Tibial nerve (tissue), 4 donors: ENCODE measurements around the gene ZNF521. TPM values are rescaled to one million over a fixed set of nuclear protein-coding genes. Genes with fewer than 3 reads are reported as not detected.

Experiments
- DNase-seq, 2 donors: peaks; one replicate each; pipeline ENCODE4 v3.0.0-alpha.2; 2019; ENCODE audit warnings: low spot score in 2 of 2
- H3K27ac ChIP-seq, 4 donors: fragments of 200-600 bp; sonication (generic) in 3 of 4; one replicate each; pipeline ENCODE4 v1.5.1; 2017 to 2019; ENCODE audit warnings: mild to moderate bottlenecking in 1 of 4
- H3K27me3 ChIP-seq, 2 donors: fragments of 200-600 bp; sonication (generic) in 1 of 2; one replicate each; pipeline versions ENCODE4 v1.5.1 to v1.6.0; 2017 to 2019
- H3K36me3 ChIP-seq, 3 donors: fragments of 200-600 bp; sonication (generic); one replicate each; pipeline ENCODE4 v1.5.1; 2018 to 2019
- H3K4me1 ChIP-seq, 4 donors: fragments of 200-600 bp; sonication (generic) in 3 of 4; one replicate each; pipeline ENCODE4 v1.5.1; 2017 to 2019
- H3K4me3 ChIP-seq, 4 donors: fragments of 200-600 bp; sonication (generic) in 3 of 4; one replicate each; pipeline ENCODE4 v1.5.1; 2017 to 2019; ENCODE audit warnings: mild to moderate bottlenecking in 1 of 4, moderate library complexity in 1 of 4
- H3K9me3 ChIP-seq, 4 donors: fragments of 200-600 bp; sonication (generic) in 3 of 4; one replicate each; pipeline ENCODE4 v1.5.1; 2017 to 2019
- CTCF ChIP-seq, 5 experiments: fragments of 200-600 bp in 3 of 5; fragments of 450-650 bp in 2 of 5; sonication (generic) in 3 of 5; IDR thresholded peaks; one replicate each; pipeline ENCODE4 v1.5.1; 2016 to 2019; ENCODE audit warnings: antibody characterized with exemption in 5 of 5, mild to moderate bottlenecking in 3 of 5, moderate library complexity in 2 of 5
- EP300 ChIP-seq, 2 donors: sonication (generic); formaldehyde crosslinking; IDR thresholded peaks; one replicate each; pipeline ENCODE4 v1.6.1; 2017; ENCODE audit warnings: antibody characterized with exemption in 2 of 2, mild to moderate bottlenecking in 1 of 2
- POLR2A ChIP-seq, 2 donors: fragments of 450-650 bp; IDR thresholded peaks; one replicate each; pipeline ENCODE4 v1.6.1; 2017; ENCODE audit warnings: antibody characterized with exemption in 2 of 2, mild to moderate bottlenecking in 2 of 2, moderate library complexity in 2 of 2
- WGBS, 2 donors: methylation state at CpG; one replicate each; pipeline ENCODE4 v1.1.5; 2018; 5-methylcytosine and 5-hydroxymethylcytosine counted together
- total RNA-seq, 4 donors: library from RNA; depleted of rRNA; stranded (reverse); fragments of >200 nt; gene quantifications; one replicate each; pipeline ENCODE4 v1.1.0, GENCODE V29; 2016

The ZNF521 gene
- total RNA-seq, 4 donors from 2014 or later = 32.7 to 66.3 (median 43.4) TPM

GRCh38 chr18:25052511-25052921 is 299.4 kb downstream of the ZNF521 start:
- Histone ChIP-seq H3K27ac (no peak overlapping the region), H3K4me1 (peaks cover 0 to 12% (median 0%) of the 10 kb centered on the region in 4 donors), H3K36me3 (no peaks in the 10 kb centered on the region), H3K27me3 (no peaks in the 10 kb centered on the region), H3K4me3 (no peak overlapping the region), H3K9me3 (no peaks in the 10 kb centered on the region)
- WGBS, 2 donors = 83 to 90% methylated on average over 4 of the region's 4 CpGs
- DNase-seq = no peak
- TF ChIP-seq EP300 (IDR thresholded peaks at IDR 0.05) = no peak
- no peak for TF ChIP-seq CTCF (IDR thresholded peaks at IDR 0.05)
- TF ChIP-seq POLR2A (IDR thresholded peaks at IDR 0.05) = no peak

GRCh38 chr18:25050605-25051004 is 301.4 kb downstream of the ZNF521 start:
- H3K36me3 ChIP-seq = no peaks in the 10 kb centered on the region
- 90 to 93% methylated on average over 6 of the region's 6 CpGs for WGBS, 2 donors
- H3K9me3 ChIP-seq = no peaks in the 10 kb centered on the region
- H3K4me3 ChIP-seq = no peak overlapping the region
- no peak overlapping the region for H3K27ac ChIP-seq
- DNase-seq = no peak
- H3K4me1 ChIP-seq = no peaks in the 10 kb centered on the region
- no peak for TF ChIP-seq CTCF (IDR thresholded peaks at IDR 0.05)
- no peak for TF ChIP-seq EP300 (IDR thresholded peaks at IDR 0.05)
- no peak for TF ChIP-seq POLR2A (IDR thresholded peaks at IDR 0.05)
- H3K27me3 ChIP-seq = no peaks in the 10 kb centered on the region

GRCh38 chr18:25047983-25048382 is 304.0 kb downstream of the ZNF521 start:
- WGBS, 2 donors = 54 to 55% methylated on average over 9 of the region's 9 CpGs

GRCh38 chr18:25047421-25047820 is 304.5 kb downstream of the ZNF521 start:
- no peak overlapping the region for H3K27ac ChIP-seq
- H3K4me1 ChIP-seq = no peaks in the 10 kb centered on the region
- no peaks in the 10 kb centered on the region for H3K9me3 ChIP-seq
- no peaks in the 10 kb centered on the region for H3K36me3 ChIP-seq
- no peaks in the 10 kb centered on the region for H3K27me3 ChIP-seq
- DNase-seq = no peak
- no peak overlapping the region for H3K4me3 ChIP-seq
- WGBS, 2 donors = 94 to 100% methylated on average over 3 of the region's 3 CpGs
- TF ChIP-seq CTCF (IDR thresholded peaks at IDR 0.05) (no peak), EP300 (IDR thresholded peaks at IDR 0.05) (no peak), POLR2A (IDR thresholded peaks at IDR 0.05) (no peak)

More at GRCh38 chr18:25047983-25048382, 304.0 kb downstream of the ZNF521 start:
- Histone ChIP-seq H3K4me3 (no peak overlapping the region), H3K9me3 (no peaks in the 10 kb centered on the region), H3K27ac (no peak overlapping the region), H3K4me1 (no peaks in the 10 kb centered on the region), H3K27me3 (no peaks in the 10 kb centered on the region), H3K36me3 (no peaks in the 10 kb centered on the region)
- no peak for TF ChIP-seq EP300 (IDR thresholded peaks at IDR 0.05)
- TF ChIP-seq POLR2A (IDR thresholded peaks at IDR 0.05) = no peak
- no peak for TF ChIP-seq CTCF (IDR thresholded peaks at IDR 0.05)
- DNase-seq = no peak

GRCh38 chr18:25044694-25045093 is 307.3 kb downstream of the ZNF521 start:
- no peak overlapping the region for H3K4me3 ChIP-seq
- TF ChIP-seq CTCF (IDR thresholded peaks at IDR 0.05) (no peak), EP300 (IDR thresholded peaks at IDR 0.05) (no peak), POLR2A (IDR thresholded peaks at IDR 0.05) (no peak)

More at GRCh38 chr18:25044694-25045093, 307.3 kb downstream of the ZNF521 start:
- 46 to 68% methylated on average over 2 of the region's 2 CpGs for WGBS, 2 donors
- DNase-seq = no peak
- Histone ChIP-seq H3K27ac (no peak overlapping the region), H3K27me3 (no peaks in the 10 kb centered on the region), H3K9me3 (no peaks in the 10 kb centered on the region), H3K4me1 (no peaks in the 10 kb centered on the region), H3K36me3 (no peaks in the 10 kb centered on the region)
